Fibroblast of mammary gland (primary cell): ENCODE data around the gene DHX30.

Experiments used
- DNase-seq: peaks from one replicate; pipeline ENCODE4 v3.0.0-alpha.2; 2010; ENCODE audit warnings: low read depth
- H3K4me3 ChIP-seq: 2 replicates; pipeline ENCODE4 v1.5.1; 2011; ENCODE audit warnings: low read depth, mild to moderate bottlenecking, low read length, moderate library complexity; ENCODE audit not compliant: control insufficient read depth
- TF ChIP-seq, protein P1 (sequence below): conservative IDR thresholded peaks from 2 replicates; pipeline ENCODE4 v1.5.1; 2011; ENCODE audit warnings: low read depth, low read length, inconsistent platforms; ENCODE audit not compliant: control insufficient read depth, insufficient read depth

Gene DHX30

DNA sequence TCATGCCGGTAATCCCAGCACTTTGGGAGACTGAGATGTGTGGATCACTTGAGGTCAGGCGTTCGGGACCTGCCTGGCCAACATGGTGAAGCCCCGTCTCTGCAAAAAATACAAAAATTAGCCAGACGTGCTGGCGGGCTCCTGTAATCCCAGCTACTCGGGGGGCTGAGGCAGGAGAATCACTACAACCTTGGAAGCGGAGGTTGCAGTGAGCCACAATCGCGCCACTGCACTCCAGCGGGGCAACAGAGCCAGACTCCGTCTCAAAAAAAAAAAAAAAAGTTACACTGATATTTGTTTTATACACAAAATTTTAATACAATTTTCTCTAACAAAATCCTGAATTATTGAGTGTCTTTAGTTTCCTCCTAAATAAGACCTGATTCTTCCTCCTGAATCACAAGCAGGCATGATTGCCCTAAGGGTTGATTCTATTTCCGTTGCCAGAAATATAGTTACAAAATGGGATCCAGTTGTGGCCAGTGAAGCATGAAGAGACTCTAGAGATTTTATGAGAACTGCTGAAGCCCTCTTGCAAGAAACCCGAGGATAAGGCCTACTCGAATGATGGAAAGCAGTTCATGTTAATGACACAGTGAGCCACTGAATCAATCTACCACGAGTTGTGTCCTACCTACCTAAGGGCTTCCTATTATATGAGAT lies 11.6 kb upstream of the DHX30 start:
- TF ChIP-seq, protein P1, sequence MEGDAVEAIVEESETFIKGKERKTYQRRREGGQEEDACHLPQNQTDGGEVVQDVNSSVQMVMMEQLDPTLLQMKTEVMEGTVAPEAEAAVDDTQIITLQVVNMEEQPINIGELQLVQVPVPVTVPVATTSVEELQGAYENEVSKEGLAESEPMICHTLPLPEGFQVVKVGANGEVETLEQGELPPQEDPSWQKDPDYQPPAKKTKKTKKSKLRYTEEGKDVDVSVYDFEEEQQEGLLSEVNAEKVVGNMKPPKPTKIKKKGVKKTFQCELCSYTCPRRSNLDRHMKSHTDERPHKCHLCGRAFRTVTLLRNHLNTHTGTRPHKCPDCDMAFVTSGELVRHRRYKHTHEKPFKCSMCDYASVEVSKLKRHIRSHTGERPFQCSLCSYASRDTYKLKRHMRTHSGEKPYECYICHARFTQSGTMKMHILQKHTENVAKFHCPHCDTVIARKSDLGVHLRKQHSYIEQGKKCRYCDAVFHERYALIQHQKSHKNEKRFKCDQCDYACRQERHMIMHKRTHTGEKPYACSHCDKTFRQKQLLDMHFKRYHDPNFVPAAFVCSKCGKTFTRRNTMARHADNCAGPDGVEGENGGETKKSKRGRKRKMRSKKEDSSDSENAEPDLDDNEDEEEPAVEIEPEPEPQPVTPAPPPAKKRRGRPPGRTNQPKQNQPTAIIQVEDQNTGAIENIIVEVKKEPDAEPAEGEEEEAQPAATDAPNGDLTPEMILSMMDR = no peak
- DNase-seq = no peak
- H3K4me3 ChIP-seq = no peak overlapping the region

DNA sequence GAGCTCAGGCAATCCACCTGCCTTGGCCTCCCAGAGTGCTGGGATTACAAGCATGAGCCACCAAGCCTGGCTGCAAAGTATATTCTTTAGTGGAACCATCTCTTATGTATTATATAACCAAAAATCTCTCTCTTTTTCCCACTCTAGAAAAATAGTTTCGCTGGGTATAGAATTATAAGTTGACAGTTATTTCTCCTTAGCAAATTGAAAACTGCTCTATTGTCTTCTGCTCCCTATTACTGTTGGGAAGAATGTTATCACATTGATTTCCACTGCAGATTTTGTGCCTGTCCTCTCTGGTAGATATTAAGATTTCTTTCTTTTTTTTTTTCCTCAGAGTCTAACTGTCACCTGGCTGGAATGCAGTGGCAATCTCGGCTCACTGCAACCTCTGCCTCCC lies 10.2 kb upstream of the DHX30 start:
- no peak for DNase-seq
- no peak overlapping the region for H3K4me3 ChIP-seq
- TF ChIP-seq, protein P1 = no peak

DNA sequence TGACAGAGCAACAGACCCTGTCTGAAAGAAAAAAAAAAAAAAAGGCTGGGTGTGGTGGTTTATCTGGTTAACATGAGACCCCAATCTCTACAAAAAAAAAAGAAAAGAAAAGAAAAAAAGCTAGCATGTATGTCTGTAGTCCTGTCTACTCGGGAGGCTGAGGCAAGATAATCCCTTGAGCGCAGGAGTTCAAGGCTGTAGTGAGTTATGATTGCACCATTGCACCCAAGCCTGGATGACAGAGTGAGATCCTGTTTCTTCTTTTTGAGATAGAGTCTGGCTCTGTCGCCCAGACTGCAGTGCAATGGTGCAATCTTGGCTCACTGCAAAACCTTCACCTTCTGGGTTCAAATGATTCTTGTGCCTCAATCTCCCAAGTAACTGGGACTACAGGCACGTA lies 8.4 kb upstream of the DHX30 start:
- TF ChIP-seq, protein P1 = no peak
- no peak for DNase-seq
- H3K4me3 ChIP-seq = no peak overlapping the region

DNA sequence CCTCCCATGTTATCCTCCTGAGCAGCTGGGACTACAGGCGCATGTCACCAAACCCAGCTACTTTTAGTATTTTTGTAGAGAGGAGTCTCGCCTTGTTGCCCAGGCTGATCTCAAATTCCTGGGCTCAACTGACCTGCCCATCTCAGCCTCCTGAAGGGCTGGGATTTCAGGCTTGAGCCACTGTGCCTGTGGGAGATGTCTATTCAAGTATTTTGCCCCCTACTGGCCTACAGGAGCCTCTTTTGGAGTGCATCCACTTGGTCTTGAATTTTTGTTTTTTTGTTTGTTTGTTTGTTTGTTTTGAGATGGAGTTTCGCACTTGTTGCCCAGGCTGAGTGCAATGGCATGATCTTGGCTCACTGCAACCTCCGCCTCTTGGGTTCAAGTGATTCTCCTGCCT lies 3.2 kb upstream of the DHX30 start:
- TF ChIP-seq, protein P1 = peak; percentile 47
- H3K4me3 ChIP-seq = no peak overlapping the region
- peak; percentile 17 for DNase-seq

DNA sequence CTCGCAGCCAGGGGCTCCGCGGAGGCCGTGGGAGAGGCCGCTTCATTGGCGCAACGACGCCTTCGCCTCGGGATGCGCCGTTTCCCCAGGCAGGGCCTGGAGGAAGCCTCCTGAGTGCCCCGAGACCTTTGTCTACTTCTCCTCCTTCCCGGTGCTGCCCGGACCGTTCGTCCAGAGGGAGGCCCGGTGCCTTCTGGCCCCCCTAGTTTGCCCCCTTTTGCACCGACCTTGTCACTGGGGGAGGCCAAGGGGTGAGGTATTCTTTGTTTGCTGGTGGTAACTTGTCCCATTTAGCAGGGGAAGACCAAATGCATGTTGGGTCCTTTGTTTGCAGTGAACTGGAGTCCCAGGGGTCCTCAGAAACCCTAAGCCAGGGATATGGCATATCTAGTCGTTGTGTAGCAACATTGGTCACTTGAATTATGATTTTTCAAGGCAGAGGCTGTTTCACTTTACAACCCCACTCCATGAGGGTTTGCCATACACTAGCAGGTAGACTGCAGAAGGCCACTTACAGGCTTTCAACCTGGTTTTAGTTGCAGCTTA lies 615 bp downstream of the DHX30 start:
- TF ChIP-seq, protein P1 = no peak
- no peak for DNase-seq
- H3K4me3 ChIP-seq = peak overlapping the region; percentile 83

DNA sequence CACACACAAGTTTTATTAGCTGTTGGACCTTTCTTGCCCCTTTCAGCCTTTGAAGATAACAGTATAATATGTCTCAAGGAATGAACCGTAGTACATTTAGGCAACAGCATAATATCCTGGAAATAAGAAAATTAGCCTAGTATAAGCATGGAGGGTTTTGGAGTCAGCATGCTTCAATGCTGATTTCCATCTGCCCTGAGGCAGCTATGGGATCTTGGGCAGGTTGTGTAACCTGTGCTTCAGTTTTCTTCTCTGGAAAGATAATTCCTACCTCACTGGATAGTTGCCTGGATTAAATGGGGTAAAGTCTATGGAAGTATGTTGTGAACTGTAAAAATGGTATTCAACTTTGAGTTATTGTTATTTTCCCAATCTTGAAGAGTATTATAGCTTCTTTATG lies 1.6 kb downstream of the DHX30 start:
- H3K4me3 ChIP-seq = no peak overlapping the region
- DNase-seq = no peak
- TF ChIP-seq, protein P1 = no peak

DNA sequence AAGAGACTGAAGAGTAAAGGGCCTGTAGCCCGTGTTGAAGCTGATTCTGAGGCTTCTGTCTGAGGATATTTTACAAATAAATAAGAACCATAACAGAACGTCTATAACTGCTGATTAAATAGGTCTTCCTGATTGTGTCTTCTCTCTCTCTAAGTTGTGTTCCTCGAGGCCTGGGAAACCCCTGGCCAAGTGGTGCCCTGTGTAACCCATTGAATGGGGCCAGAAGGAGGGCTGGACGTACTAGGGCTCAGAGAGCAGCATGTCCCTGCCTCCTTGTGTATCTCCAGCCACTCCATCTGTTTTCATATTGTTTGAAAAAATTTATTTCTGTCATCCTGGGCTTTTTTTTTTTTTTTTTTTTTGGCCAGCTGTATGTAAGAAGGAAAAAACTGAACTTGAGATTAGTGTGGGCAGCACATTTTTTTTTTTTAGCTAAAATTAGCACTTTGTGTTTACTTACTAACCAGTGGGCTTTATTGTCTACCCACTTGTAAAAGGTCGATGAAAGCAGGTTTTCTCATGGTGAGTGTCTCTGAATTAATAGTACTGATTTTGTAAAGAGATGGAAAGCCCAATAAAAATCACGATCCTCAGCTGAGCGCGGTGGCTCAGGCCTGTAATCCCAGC lies 10.7 kb downstream of the DHX30 start:
- DNase-seq = no peak
- TF ChIP-seq, protein P1 = no peak
- H3K4me3 ChIP-seq = no peak overlapping the region
